Adrenal gland (tissue), 12 donors: ENCODE results near the gene IQCF5. TPM values are rescaled to one million over a fixed set of nuclear protein-coding genes. Genes with fewer than 3 reads are reported as not detected.
"Not testable (repeated sequence)": the region's sequence is repeated elsewhere in the genome, so short reads cannot be mapped to it uniquely, and the experiment has no call there.

Experiments
- DNase-seq, 7 donors: peaks; one replicate each; pipeline ENCODE4 v3.0.0-alpha.2; 2019 to 2020
- H3K27ac ChIP-seq, 5 donors: fragments of 200-600 bp; sonication (generic) in 4 of 5; 1 replicate in 3 of 5; 2 replicates in 2 of 5; pipeline versions ENCODE4 v1.5.1 to v1.8.0; 2016 to 2020; ENCODE audit warnings: mild to moderate bottlenecking in 1 of 5
- H3K27me3 ChIP-seq: fragments of 200-600 bp; 2 replicates; pipeline ENCODE4 v1.8.0; 2021
- H3K36me3 ChIP-seq, 2 donors: fragments of 200-600 bp; replicated peaks in 1 of 2; 1 replicate in 1 of 2; 2 replicates in 1 of 2; pipeline versions ENCODE4 v1.5.1 to v1.8.0; 2018 to 2022
- H3K4me1 ChIP-seq, 2 donors: fragments of 200-600 bp; replicated peaks in 1 of 2; 1 replicate in 1 of 2; 2 replicates in 1 of 2; pipeline versions ENCODE4 v1.5.1 to v1.8.0; 2018 to 2021
- H3K4me3 ChIP-seq, 4 donors: fragments of 200-600 bp; sonication (generic) in 3 of 4; one replicate each; pipeline ENCODE4 v1.5.1; 2016 to 2018
- H3K9me3 ChIP-seq, 3 donors: fragments of 200-600 bp; sonication (generic) in 1 of 3; replicated peaks in 1 of 3; 1 replicate in 2 of 3; 2 replicates in 1 of 3; pipeline versions ENCODE4 v1.5.1 to v1.8.0; 2016 to 2021
- CTCF ChIP-seq, 6 experiments: fragments of 450-650 bp in 4 of 6; fragments of 200-600 bp in 2 of 6; sonication (generic) in 1 of 6; IDR thresholded peaks; 1 replicate in 5 of 6; 2 replicates in 1 of 6; pipeline versions ENCODE4 v1.5.1 to v1.8.0; 2016 to 2021; ENCODE audit warnings: antibody characterized with exemption in 6 of 6, mild to moderate bottlenecking in 2 of 6, moderate library complexity in 1 of 6
- POLR2A ChIP-seq, 2 donors: fragments of 450-650 bp; IDR thresholded peaks; one replicate each; pipeline ENCODE4 v1.6.1; 2017; ENCODE audit warnings: antibody characterized with exemption in 2 of 2, mild to moderate bottlenecking in 2 of 2, moderate library complexity in 1 of 2
- WGBS, 4 donors: extraction: QIAGEN DNeasy Blood & Tissue Kit in 2 of 4; methylation state at CpG; one replicate each; pipeline versions ENCODE4 v1.1.5 to v1.1.7; 2013 to 2017; 5-methylcytosine and 5-hydroxymethylcytosine counted together
- intact Hi-C, 2 donors: fragments of 100-400 bp; cut with DNase I; formaldehyde crosslinking; loops; one replicate each; pipeline versions ENCODE4 v1.14.1 to v1.15.0; 2022 to 2023
- polyA plus RNA-seq, 3 donors: library from polyadenylated mRNA; stranded (reverse); fragments of 200-250 nt in 2 of 3; fragments of 350-450 nt in 1 of 3; fragmentation: Illumina TruSeq in 1 of 3; extraction: RNeasy Lipid Tissue Mini Kit (QIAGEN cat#74804) in 1 of 3; gene quantifications; one replicate each; pipeline ENCODE4 v1.2.3, GENCODE V29; 2013 to 2014
- total RNA-seq, 9 donors: library from RNA; depleted of rRNA in 4 of 9; stranded (reverse); fragments of >200 nt in 4 of 9; fragments of 120-200 nt in 1 of 9; fragmentation: NEBNext Ultra II Directional in 1 of 9; extraction: Animal tissue kit (Norgen Biotek cat#: 25700) in 1 of 9; gene quantifications; one replicate each; pipeline versions ENCODE4 v1.1.0 to v1.2.4, GENCODE V29; 2013 to 2023
- donor health status: healthy with polysubstance abuse.
- donor health status: Bipolar disorder and iron deficiency.
- donor health status: DM: yes; HTN: yes; CAD: no.
- donor health status: DM: no; HTN: no; CAD: no.
- donor health status: DM: no; HTN: no; CAD: no.
- donor health status: DM: yes; HTN: yes; CAD: no.

The IQCF5 gene
- total and polyA plus RNA-seq, 12 donors = not detected

GRCh38 chr3:51869304-51869703, 6.1 kb downstream of the IQCF5 start:
- DNase-seq = no peak
- TF ChIP-seq POLR2A (IDR thresholded peaks at IDR 0.05) = no peak
- no peak for TF ChIP-seq CTCF (IDR thresholded peaks at IDR 0.05)
- H3K4me3 ChIP-seq = no peak overlapping the region
- no peaks in the 10 kb centered on the region for H3K4me1 ChIP-seq
- H3K27me3 ChIP-seq = no peaks in the 10 kb centered on the region
- intact Hi-C loops = no loop called here
- 51 to 66% (median 54%) methylated on average over 2 of the region's 2 CpGs for WGBS, 4 donors
- no peaks in the 10 kb centered on the region for H3K9me3 ChIP-seq
- H3K27ac ChIP-seq = no peak overlapping the region
- no peaks in the 10 kb centered on the region for H3K36me3 ChIP-seq

- H3K27me3 ChIP-seq, DNase-seq, H3K4me1 ChIP-seq, H3K9me3 ChIP-seq, H3K27ac ChIP-seq, H3K4me3 ChIP-seq, H3K36me3 ChIP-seq, intact Hi-C loops: not testable (repeated sequence)
- 86 to 94% (median 89%) methylated on average over 1 of the region's 1 CpG for WGBS, 4 donors
Observed at GRCh38 chr3:51868896-51869295, 6.5 kb downstream of the IQCF5 start.

- peak in 1 of 7 donors; percentile 48 for DNase-seq
- WGBS, 4 donors = 62 to 80% (median 76%) methylated on average over 13 of the region's 13 CpGs
- H3K4me1 ChIP-seq = no peaks in the 10 kb centered on the region
- H3K36me3 ChIP-seq = no peaks in the 10 kb centered on the region
- no peaks in the 10 kb centered on the region for H3K9me3 ChIP-seq
- H3K27ac ChIP-seq = no peak overlapping the region
- no peaks in the 10 kb centered on the region for H3K27me3 ChIP-seq
- intact Hi-C loops = no loop called here
- H3K4me3 ChIP-seq = no peak overlapping the region
- TF ChIP-seq POLR2A (IDR thresholded peaks at IDR 0.05) (no peak), CTCF (IDR thresholded peaks at IDR 0.05) (no peak)
Observed at GRCh38 chr3:51862886-51863285, 12.5 kb downstream of the IQCF5 start.

GRCh38 chr3:51860703-51861665, 14.4 kb downstream of the IQCF5 start, which contains the start of gene IQCF2:
Gene IQCF2, plus strand, starts transcription at chr3:51861615. Its CDS starts 52 bp downstream, at chr3:51861667.
- TF ChIP-seq POLR2A (IDR thresholded peaks at IDR 0.05) (no peak), CTCF (IDR thresholded peaks at IDR 0.05) (no peak)
- no peak within 1 kb of the TSS for H3K27ac ChIP-seq
- intact Hi-C loops = no loop called here
- no peak within 1 kb of the TSS for H3K4me3 ChIP-seq
- no peaks in the 10 kb centered on the region for H3K4me1 ChIP-seq
- no peak for DNase-seq
- 58 to 72% (median 64%) methylated on average over 4 to 7 of the region's 7 CpGs for WGBS, 4 donors
- no peaks in the 10 kb centered on the region for H3K9me3 ChIP-seq
- no peaks in the 10 kb centered on the region for H3K27me3 ChIP-seq
- no peaks in the 10 kb centered on the region for H3K36me3 ChIP-seq

- DNase-seq, H3K4me3 ChIP-seq, intact Hi-C loops, H3K27me3 ChIP-seq, H3K4me1 ChIP-seq, H3K27ac ChIP-seq, H3K9me3 ChIP-seq, H3K36me3 ChIP-seq: not testable (repeated sequence)
- 81 to 95% (median 91%) methylated on average over 1 of the region's 1 CpG for WGBS, 4 donors
Observed at GRCh38 chr3:51855411-51855810, 20.0 kb downstream of the IQCF5 start.
